ENCODE data around the gene TRIM49.
"Not testable (repeated sequence)": the region's sequence is repeated elsewhere in the genome, so short reads cannot be mapped to it uniquely, and the experiment has no call there.

GRCh38 chr11:89813535-89813934 is 5.2 kb upstream of the TRIM49 start:
- not testable (repeated sequence) for TF ChIP-seq POLR2A, POLR2AphosphoS5 (IDR thresholded peaks at IDR 0.05; ENCODE audit: low read depth, low read length)
